GM19023 (cell line): Measurements from ENCODE around the gene HOXB3.

ENCODE experiments used
- ATAC-seq: cut with Tn5 transposase; IDR thresholded peaks from one replicate; pipeline ENCODE4 v1.9.1; 2021; ENCODE audit warnings: mild to moderate bottlenecking, moderate library complexity; ENCODE audit not compliant: unreplicated experiment

HOXB3 gene

GRCh38 chr17:48559122-48559839, 30.8 kb downstream of the HOXB3 start:
- no peak for ATAC-seq

DNA sequence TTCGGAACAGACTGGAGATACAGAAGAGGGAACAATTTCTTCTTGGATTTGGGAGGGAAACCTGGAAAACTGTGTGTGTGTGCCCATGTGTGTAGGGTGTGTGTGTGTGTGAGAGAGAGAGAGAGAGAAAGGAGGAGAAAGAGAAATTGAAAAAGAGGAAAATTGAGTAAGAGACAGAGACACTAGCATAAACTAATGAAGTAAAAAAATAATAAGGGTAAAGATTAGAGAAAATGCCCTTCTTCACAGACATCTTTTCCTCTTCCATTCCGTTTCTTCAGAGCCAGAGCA, 31.3 kb downstream of the HOXB3 start:
- ATAC-seq, result no peak

- ATAC-seq, result no peak
Measured at GRCh38 chr17:48558057-48558830, 31.8 kb downstream of the HOXB3 start.

DNA sequence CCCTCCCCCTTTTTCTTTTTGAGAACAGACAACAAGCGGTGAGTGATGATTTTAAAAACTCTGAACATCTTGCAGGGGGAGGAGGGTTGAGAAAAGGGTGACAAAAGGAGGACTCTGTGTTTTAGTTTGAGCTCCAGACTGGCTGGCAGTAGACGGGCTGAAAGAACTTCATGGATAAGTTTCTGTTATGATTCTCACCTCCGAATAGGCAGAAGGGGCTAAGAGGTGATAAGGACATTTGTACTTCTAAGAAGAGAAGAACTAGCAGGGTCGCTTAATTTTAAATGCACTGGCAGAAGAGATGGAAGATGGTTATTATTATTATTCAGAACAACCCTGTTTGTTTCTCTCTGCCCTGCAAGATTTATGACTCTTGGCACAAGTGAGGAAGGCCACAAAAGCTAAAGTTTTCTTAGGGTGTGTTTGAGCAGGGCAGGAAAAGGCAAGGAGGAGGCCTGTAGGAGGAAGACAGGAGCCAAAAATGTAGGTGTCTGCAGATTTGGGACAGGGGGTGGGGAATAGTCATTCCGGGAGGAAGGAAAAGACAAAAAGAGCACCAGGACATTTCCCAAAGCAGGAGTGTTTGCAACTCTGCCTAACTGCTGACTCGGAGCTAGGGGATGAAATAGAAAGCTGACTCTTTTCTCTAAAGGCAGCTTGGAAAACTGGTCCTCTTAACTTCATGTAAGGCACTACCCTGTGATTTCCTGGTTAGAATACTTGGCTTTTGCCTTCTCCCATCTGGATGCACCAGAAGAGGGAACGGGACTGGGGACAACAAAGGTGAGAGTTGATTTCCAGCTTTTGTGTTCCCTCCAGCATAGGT, 33.3 kb downstream of the HOXB3 start:
- ATAC-seq, result no peak

DNA sequence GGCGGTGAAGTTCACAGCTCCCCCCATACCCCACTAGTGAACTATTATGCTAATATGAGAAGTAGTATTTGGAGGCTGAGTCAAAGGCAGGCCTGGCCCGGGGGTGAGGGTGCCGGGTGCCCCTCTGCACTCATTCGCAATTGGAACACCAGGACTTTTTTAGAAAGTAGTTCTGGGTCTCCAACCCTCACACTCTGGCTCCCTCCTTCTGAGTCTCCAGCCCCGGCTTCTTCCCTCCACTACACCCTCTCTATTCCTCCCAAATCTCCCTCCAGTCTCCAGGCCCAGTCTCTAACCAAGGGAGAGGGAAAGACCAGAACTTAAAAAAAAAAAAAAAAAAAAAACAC, 33.8 kb downstream of the HOXB3 start:
- ATAC-seq, result no peak

DNA sequence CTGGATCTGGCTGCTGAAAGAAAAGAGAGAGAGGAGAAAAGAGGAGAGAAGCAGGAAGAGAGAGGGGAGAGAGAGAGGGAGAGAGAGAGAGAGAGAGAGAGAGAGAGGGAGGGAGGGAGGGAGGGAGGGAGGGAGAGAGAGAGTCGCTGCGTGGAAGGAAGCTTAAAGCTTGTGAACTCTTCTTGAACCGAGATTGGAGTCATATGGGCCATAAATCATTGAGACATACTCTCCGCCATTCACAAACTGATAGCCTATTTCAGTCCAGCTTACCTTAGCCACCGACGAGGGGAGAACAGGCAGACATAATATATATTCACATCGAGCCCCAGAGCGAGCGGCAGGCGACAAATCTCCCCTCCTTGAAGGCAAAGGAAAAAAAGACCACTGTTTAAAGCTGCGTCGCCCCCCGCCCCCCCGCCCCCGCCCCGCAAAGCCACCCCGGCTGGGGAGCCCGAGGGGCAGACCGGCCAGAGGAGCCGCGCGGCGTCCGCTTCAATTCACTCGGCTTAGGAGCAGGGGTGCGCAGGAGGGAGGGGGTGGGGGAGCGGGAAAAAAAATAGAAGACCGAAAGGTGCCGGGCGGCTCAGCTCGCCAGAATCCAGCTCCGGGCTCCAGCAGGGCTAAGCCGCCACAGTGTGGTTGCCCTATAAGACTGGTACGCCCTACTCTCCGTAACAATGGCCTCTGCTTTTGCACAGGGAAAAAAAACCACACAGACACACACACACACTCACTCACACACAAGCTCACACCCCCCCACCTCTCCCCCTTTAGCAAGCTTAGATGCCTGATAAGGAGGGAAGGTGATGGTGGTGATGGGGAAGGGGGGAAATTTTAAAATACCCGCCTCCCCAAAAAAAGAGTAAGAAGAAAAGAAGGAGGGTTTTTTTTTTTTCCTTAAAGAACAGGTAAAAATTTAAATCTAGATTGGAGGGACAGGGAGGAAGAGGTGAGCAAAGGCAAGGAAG, 34.5 kb downstream of the HOXB3 start:
- no peak for ATAC-seq

DNA sequence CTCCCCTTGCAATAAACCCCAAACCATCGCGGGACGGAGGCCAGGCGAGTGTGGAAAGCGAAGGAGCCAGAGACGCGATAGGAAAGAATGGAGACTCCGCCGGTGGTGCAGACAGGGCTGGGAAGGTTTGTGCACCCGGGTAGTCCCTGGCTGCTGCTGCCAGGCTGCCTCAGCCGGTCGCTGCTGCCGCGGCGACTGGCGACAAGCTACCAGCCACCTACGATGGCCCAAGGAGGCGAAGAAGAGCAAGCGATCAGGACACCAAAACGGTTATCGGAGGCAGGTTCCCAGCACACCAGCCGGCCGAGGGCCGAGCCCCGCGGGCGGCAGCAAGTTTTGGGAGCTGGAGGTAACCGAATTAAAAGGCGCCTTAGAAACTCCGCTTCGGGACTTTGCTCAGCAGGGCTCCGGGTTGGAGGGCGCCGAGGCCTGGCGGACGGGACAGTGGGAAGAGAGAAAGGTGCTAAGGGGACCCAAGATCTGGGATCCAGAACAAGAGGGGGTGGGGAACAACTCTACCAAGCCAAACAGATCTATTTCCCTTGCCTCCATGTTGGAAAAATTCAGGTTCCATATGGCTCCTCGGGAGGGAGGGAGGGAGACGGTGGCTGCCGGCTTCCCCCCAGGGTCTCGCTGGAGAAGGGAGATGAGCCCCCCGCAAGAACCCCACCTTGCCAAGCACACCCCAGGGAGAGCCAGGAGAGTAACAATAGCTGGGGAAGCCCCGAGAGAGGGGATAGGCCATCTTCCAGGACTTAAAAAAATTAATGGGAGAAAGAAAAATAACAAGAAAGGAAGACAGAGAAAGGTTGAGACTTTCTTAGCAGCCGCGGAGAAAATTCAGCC, 35.4 kb downstream of the HOXB3 start:
- no peak for ATAC-seq

DNA sequence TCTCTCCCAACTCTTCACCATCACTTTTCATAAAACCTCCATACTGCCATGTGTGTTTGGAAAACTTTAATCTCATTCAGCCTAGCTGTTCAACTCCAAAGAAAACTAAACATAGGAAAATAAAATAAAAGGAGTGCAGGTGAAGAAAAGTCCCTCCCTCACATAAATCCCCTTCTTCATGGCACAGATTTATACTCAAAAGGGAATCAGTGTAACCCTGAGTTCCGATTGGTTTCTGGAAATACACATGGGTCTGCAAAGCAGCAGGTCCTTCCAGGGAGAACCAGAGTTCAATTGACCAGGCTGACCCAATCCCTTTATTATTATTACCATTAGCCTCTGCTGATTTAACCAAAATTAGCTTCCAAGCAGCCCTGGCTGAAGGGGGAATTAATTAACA, 36.2 kb downstream of the HOXB3 start:
- no peak for ATAC-seq

DNA sequence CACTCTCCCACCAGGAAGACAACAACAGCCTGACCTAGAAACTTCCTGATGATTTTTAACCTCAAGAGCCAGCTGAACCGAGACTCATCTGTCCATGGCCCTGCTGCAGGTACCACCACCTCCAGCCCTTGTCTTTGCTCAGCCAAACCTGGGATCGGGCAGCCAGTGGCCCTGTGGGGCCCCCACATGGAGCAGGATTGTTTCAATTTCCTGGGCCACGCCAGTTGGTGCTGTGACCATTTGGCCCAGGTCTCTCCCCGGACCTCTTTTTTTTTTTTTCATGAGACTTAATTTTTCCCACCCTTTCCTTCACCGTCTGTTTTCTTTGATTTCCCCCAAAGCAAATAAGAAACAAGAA, 36.9 kb downstream of the HOXB3 start:
- ATAC-seq, result no peak

DNA sequence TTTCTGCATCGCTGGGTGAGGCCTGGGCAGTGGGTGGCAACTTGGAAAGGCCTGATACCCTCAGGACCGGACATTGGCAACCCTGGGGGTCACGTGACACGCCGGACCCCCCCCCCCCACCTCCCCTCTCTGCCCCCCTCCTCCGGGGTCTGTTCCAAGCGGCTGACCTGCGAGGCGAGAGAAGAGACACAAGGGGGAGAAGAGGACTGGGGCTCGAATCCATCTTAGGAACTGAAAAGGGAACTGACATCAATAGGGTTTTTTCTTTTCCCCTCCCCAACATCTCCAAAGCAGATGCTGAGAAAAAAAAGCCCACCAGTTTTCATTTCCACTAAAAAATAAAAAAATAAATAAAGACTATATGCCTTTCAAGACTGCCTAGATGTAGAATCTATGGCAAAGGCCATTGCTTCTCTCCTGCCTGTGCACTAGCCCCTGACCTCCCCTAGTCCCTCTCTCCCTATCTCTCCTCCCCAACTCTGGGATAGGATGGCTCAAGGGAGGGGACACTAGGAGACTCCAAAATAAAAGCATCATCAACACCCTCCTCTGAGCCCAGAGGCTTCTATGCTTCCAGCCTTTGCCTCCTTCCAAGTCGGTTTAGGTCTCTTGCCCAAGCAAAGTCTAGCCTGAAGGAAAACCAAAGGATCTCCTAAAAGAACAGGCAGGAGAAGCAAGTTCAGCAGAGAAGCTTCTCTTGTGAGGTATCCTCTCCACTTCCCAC, 37.4 kb downstream of the HOXB3 start:
- ATAC-seq, result no peak

DNA sequence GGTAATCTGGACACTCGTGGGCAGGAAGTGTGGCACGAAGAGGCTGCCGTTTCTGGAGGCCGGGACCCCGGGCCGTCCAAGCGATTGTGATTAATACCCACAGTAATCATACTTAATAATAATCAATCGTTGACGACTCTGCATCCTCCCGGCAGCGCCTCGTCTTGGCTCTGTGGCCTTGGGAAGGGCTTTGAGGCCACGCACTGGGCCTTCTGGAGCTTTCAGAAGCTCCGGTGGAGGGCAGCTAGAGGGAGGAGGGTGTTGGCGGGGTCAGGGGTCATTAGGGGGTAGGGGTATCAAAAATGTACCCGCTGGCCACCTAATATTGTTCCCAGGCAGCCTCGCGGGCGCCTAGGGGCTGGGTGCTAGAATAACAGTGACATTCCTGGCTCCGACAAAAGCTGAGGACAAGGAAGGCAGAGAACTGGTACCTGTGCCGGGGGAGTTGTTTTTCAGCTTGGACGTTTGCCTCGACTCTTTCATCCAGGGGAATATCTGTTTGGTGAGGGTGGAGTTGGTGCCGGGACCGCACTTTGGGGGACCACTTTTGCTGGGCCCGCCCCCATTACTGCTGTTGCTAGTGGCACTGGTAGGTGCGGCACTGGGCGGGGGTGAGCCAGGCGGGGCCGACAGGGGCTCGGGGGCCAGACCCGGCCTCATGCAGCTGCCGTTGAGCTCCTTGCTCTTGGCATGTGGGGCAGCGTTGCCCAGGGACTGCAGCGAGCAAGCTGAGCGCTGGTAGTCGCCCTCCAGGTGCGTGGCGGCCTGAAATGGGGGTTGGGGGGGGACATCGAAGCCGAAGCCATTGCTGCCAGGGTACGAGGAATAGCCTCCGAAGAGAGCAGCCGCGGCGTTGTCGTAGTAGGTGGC, 38.2 kb downstream of the HOXB3 start:
- no peak for ATAC-seq

DNA sequence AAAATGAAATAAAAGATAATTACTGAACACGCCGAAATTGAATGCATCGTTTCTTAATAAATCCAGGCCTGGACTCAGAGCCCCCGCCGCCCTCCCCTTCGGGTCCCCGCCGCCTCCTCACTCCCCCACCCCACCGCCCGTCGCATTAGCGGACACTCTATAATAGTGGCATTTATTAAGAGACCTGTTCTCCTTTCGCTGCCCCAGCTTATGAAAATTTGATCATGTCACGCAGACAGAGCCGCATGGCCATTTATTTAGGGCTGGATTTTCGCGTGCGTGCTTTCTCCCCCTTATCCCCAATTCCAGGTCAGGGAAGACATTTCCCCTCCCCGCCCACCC, 38.9 kb downstream of the HOXB3 start:
- ATAC-seq, result no peak

- ATAC-seq, result no peak
Measured at GRCh38 chr17:48550502-48551213, 39.4 kb downstream of the HOXB3 start.

DNA sequence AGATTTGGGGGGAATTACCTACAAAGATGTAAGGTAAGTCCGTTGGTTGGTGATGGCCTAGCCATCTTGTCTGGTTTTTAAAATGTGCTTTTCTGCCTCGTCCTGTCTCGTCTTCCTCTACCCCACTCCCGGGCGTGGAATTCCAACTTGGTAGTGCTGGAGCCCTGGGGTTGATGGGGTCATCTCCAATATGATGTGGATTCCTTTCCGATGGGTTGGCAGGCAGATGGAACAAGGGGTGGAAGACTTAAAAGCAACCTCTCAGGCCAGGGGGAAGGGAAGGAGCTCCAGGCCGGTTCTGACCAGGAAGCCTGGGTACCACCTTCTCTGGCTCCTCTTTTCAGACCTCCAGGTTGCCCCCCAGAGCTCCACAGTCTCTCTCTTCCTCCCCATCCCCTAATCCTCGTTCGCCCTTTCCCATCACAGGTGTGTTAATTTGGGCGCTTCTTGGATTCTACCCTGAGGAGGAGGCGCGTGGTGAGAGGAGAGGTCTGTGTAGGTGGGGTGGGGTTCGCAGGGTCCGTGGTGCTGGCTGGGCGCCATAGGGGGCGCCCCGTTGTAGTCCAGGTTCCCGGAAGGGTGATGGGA, 40.0 kb downstream of the HOXB3 start:
- ATAC-seq, result no peak

GRCh38 chr17:48549281-48549630, 40.8 kb downstream of the HOXB3 start:
- no peak for ATAC-seq

DNA sequence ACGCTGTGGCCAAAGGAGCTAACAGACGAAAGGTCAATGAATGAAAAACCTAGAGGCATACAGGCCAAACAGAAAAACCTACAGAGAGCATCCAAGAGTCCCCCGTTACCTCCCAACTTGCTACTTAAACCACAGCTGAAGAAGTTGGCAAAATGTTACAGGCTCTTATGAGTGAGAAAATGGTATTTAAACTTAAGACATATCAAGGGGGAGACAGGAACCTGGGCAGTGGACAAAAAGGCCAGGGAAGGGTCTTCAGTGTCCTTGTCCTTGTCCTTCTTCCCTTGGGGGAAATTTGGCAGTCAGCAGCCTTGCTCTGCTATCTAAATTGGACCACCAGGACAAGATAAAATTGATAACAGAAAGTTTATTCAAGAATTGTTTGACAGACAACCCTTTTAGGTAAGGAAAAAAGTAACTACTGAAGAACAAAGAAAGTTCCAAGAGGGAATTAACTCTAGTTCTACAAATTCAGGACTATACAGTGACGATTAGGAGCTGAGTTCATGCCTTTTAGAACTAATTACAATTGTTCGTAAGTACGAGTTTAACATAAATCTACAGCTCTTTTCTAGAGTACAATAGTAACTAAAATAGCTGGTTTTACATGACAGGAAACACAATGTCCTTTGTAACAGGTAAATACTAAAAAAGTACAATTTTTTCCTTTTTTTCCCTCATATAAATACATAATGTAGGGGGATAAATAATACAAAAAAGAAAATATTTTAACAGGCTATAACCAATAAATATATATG, 41.3 kb downstream of the HOXB3 start:
- ATAC-seq, result no peak
